ENCODE measurements around the gene NR6A1.

The NR6A1 gene

DNA sequence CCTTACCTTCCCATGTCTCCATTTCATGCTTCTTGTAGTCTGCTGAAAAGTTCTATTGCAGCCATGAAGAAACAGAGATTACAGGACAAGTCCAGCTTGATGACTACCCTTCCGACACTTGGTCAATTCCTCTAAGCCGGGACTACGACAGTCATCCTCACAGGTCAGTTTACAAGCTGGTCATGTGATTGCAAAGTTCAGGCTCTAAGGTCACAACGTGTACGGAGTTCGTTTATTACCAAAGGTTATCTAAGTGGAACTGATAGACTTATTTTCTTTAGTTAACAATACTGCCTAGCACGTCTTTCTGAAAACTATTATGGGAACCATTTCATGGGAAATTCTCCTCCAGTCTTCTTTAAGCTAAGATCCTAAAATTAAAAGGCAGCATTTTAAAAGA lies 175.4 kb downstream of the NR6A1 start:
- Histone ChIP-seq H3K4me1 (no peaks in the 10 kb centered on the region), H3K4me3 (no peak overlapping the region), H3K27ac (no peak overlapping the region), H3K9me3 (no peaks in the 10 kb centered on the region), H3K36me3 (no peaks in the 10 kb centered on the region), H3K27me3 (peaks cover 0 to 12% of the 10 kb centered on the region in 2 donors)
- intact Hi-C loops (cut with DNase I; ENCODE audit: low total_unique reads): no loop called here
- TF ChIP-seq, protein P1, sequence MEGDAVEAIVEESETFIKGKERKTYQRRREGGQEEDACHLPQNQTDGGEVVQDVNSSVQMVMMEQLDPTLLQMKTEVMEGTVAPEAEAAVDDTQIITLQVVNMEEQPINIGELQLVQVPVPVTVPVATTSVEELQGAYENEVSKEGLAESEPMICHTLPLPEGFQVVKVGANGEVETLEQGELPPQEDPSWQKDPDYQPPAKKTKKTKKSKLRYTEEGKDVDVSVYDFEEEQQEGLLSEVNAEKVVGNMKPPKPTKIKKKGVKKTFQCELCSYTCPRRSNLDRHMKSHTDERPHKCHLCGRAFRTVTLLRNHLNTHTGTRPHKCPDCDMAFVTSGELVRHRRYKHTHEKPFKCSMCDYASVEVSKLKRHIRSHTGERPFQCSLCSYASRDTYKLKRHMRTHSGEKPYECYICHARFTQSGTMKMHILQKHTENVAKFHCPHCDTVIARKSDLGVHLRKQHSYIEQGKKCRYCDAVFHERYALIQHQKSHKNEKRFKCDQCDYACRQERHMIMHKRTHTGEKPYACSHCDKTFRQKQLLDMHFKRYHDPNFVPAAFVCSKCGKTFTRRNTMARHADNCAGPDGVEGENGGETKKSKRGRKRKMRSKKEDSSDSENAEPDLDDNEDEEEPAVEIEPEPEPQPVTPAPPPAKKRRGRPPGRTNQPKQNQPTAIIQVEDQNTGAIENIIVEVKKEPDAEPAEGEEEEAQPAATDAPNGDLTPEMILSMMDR (IDR thresholded peaks at IDR 0.05): no peak
- no peak for DNase-seq

DNA sequence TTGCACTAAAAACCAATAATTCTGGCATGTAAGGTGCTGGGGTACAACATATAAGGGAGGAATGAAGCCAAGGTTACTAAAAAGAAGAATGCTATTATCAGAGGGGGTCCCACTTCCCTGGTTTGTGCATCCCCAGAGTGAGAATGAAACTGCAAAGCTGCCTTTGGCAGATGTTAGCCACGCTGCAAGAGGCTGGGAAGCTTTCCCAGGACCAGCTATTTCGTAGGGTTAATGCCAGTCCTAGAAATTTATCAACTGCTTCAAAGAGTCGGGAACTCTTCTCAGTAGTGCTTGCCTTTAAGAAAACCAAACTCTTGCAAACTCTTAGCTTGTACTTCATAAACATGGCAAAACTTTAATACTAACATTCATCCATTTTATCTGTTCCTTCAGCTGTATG lies 176.4 kb downstream of the NR6A1 start:
- TF ChIP-seq, protein P1 (IDR thresholded peaks at IDR 0.05): no peak
- H3K4me3 ChIP-seq: no peak overlapping the region
- no peak for DNase-seq
- no peaks in the 10 kb centered on the region for H3K36me3 ChIP-seq
- intact Hi-C loops (cut with DNase I; ENCODE audit: low total_unique reads): no loop called here
- H3K9me3 ChIP-seq: no peaks in the 10 kb centered on the region
- H3K27ac ChIP-seq: no peak overlapping the region
- no peaks in the 10 kb centered on the region for H3K4me1 ChIP-seq
- peaks cover 0 to 12% of the 10 kb centered on the region in 2 donors for H3K27me3 ChIP-seq

DNA sequence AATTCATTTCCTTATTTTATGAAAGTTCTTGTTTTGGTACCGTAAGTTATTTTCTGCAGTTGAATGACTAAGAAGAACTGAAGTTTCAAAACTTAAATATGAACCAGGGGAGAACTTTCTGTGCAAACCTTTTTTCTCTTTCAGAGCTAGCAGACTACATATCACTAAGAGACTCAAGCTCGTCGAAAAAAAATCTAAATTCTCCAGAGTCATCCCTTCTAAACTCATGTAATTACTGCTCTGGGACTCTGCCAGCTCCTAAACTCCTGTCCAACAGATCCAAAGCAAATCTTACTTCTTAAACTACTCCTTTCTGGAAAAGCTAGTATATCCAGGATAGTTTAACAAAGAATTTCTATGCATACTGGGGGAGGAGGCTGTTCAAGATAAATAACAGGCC lies 176.9 kb downstream of the NR6A1 start:
- Histone ChIP-seq H3K9me3 (no peaks in the 10 kb centered on the region), H3K27ac (no peak overlapping the region), H3K36me3 (no peaks in the 10 kb centered on the region), H3K4me1 (no peaks in the 10 kb centered on the region), H3K27me3 (peaks cover 0 to 12% of the 10 kb centered on the region in 2 donors), H3K4me3 (no peak overlapping the region)
- intact Hi-C loops (cut with DNase I; ENCODE audit: low total_unique reads): no loop called here
- no peak for DNase-seq
- TF ChIP-seq, protein P1 (IDR thresholded peaks at IDR 0.05): no peak

DNA sequence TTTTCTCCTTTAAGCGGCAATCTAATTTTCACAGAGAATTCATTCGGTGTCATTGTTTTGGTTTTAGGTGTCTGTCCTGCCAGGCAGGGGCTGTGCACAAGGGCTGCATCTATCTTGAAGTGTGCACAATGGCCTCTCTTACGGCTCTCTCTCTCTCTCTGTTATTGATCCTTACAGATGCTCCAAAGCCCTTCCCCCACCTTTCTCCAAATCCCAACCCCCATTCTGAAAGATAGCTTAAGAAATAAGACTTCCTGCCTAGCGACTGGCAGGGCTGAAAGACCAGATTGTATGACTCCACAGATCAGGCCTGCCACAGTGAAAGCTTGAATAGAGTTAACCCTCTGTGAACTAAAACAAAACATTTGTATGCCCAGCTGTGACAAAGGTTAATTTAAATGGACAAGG lies 177.5 kb downstream of the NR6A1 start:
- TF ChIP-seq, protein P1 (IDR thresholded peaks at IDR 0.05): no peak
- intact Hi-C loops (cut with DNase I; ENCODE audit: low total_unique reads): no loop called here
- Histone ChIP-seq H3K36me3 (no peaks in the 10 kb centered on the region), H3K4me3 (no peak overlapping the region), H3K9me3 (no peaks in the 10 kb centered on the region), H3K27ac (no peak overlapping the region), H3K4me1 (no peaks in the 10 kb centered on the region), H3K27me3 (peaks cover 0 to 12% of the 10 kb centered on the region in 2 donors)
- DNase-seq: no peak

DNA sequence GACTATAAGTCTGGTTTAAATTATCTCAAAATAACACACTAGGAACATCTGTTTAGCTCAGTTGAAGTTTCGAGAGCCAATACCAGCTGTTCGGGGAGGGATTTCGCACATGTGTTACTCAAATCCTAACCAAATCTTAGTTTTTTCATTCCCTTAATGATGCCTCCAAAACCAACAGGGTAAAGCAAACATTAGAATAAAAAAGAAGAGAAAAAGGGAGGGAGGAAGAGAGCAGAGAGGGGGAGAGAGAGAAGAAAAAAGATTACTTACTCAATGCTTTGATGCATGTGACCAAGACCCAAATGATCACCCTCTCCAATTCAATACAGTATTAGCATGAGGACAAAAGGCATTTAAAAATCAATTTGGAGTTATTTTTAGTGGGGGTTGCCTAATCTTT lies 177.9 kb downstream of the NR6A1 start:
- peaks cover 0 to 12% of the 10 kb centered on the region in 2 donors for H3K27me3 ChIP-seq
- no peaks in the 10 kb centered on the region for H3K36me3 ChIP-seq
- no peak overlapping the region for H3K27ac ChIP-seq
- H3K4me1 ChIP-seq: no peaks in the 10 kb centered on the region
- H3K4me3 ChIP-seq: no peak overlapping the region
- intact Hi-C loops (cut with DNase I; ENCODE audit: low total_unique reads): no loop called here
- no peak for DNase-seq
- TF ChIP-seq, protein P1 (IDR thresholded peaks at IDR 0.05): no peak
- H3K9me3 ChIP-seq: no peaks in the 10 kb centered on the region

Data from tibial artery (tissue), 4 donors.